Cardiac fibroblast (primary cell): ENCODE results near the gene EDAR.

Source experiments
- DNase-seq, 2 donors: peaks; one replicate each; pipeline versions ENCODE4 v3.0.0 to v3.0.0-alpha.2; 2010; ENCODE audit warnings: low read depth in 2 of 2
- H3K4me3 ChIP-seq, 2 donors: replicated peaks in 1 of 2; 1 replicate in 1 of 2; 2 replicates in 1 of 2; pipeline ENCODE4 v1.5.1; 2011; ENCODE audit warnings: low read depth in 2 of 2, low read length in 2 of 2, mild to moderate bottlenecking in 2 of 2, moderate library complexity in 1 of 2
- TF ChIP-seq, protein P1 (sequence below): IDR thresholded peaks from one replicate; pipeline ENCODE4 v1.5.1; 2011; ENCODE audit warnings: low read depth, mild to moderate bottlenecking, low read length, inconsistent platforms

EDAR gene

GRCh38 chr2:108847000-108847399 lies 142.0 kb downstream of the EDAR start:
- H3K4me3 ChIP-seq: no peak overlapping the region
- TF ChIP-seq, protein P1, sequence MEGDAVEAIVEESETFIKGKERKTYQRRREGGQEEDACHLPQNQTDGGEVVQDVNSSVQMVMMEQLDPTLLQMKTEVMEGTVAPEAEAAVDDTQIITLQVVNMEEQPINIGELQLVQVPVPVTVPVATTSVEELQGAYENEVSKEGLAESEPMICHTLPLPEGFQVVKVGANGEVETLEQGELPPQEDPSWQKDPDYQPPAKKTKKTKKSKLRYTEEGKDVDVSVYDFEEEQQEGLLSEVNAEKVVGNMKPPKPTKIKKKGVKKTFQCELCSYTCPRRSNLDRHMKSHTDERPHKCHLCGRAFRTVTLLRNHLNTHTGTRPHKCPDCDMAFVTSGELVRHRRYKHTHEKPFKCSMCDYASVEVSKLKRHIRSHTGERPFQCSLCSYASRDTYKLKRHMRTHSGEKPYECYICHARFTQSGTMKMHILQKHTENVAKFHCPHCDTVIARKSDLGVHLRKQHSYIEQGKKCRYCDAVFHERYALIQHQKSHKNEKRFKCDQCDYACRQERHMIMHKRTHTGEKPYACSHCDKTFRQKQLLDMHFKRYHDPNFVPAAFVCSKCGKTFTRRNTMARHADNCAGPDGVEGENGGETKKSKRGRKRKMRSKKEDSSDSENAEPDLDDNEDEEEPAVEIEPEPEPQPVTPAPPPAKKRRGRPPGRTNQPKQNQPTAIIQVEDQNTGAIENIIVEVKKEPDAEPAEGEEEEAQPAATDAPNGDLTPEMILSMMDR: no peak
- DNase-seq: no peak

DNA sequence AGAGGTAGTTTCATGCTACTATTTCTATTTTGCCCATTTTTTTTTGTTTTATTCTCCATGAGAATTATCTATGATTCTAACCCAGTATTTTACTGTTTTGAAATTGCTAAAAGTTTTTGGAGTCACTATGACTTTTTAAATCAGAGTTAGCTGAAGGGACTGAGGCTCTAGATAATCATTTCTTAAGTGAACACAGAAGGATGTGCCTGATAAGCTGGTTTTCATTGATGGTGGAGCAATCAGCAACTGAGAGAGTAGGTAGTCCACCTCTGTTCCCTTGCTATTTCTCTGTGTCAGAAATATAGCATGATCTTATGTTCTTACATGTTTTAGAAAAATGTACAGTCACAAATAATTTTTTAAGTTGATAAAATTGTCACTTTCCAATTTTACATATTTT lies 143.1 kb downstream of the EDAR start:
- TF ChIP-seq, protein P1: no peak
- H3K4me3 ChIP-seq: no peak overlapping the region
- no peak for DNase-seq
